ENCODE data around the gene ASIC5. TPM values are rescaled to one million over a fixed set of nuclear protein-coding genes. Genes with fewer than 3 reads are reported as not detected.

The ASIC5 gene
- polyA plus RNA-seq, 1 of the 3 experiments (the other 2 are of a cell fraction) = not detected

DNA sequence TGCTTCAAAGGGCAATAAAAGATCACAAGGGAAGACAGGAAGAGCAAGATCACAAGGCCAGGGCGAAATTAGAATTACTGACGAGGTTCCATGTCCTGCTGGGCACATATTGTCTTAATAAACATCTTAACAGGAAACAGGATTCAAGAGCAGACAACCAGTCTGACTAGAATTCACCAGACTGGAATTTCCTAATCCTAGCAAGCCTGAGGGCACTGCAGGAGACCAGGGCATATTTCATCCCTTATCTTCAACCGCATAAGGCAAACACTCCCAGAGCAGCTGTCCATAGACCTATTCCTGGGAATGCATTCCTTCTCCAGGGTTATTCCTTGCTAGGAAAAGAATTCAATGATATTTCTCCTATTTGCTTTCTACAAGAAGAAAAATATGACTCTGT is 25.0 kb upstream of the ASIC5 start:
- no peak for TF ChIP-seq USF1 (IDR thresholded peaks at IDR 0.05; ENCODE audit: borderline replicate concordance, low read depth)
- TF ChIP-seq REST (IDR thresholded peaks at IDR 0.05; ENCODE audit: low read depth, low read length) = no peak
- TF ChIP-seq GATA2 (CRISPR knock-in tag; IDR thresholded peaks at IDR 0.05) = no peak
- TF ChIP-seq GABPA (IDR thresholded peaks at IDR 0.05; ENCODE audit: low read depth) = no peak
- no peak for TF ChIP-seq RAD21 (IDR thresholded peaks at IDR 0.05; ENCODE audit: low read length)
- no peak for TF ChIP-seq RXRA (IDR thresholded peaks at IDR 0.05; ENCODE audit: borderline replicate concordance, low read depth)
- TF ChIP-seq JUND (IDR thresholded peaks at IDR 0.05) = no peak
- TF ChIP-seq MEF2A (IDR thresholded peaks at IDR 0.05; ENCODE audit: borderline replicate concordance, low read depth) = no peak
- TF ChIP-seq MXI1 (IDR thresholded peaks at IDR 0.05; ENCODE audit: low read depth, low read length) = no peak
- no peak for TF ChIP-seq CTCF (IDR thresholded peaks at IDR 0.05)
- no peak for TF ChIP-seq FOSL2 (IDR thresholded peaks at IDR 0.05; ENCODE audit: borderline replicate concordance, low read depth)
- TF ChIP-seq YY1 (IDR thresholded peaks at IDR 0.05; ENCODE audit: low read depth) = no peak
- no peak for TF ChIP-seq NFIC (IDR thresholded peaks at IDR 0.05; ENCODE audit: borderline replicate concordance)
- no peak for TF ChIP-seq MAX (IDR thresholded peaks at IDR 0.05; ENCODE audit: low read depth)
- no peak for TF ChIP-seq TAF1 (IDR thresholded peaks at IDR 0.05; ENCODE audit: borderline replicate concordance, low read depth, low read length)
- TF ChIP-seq IRF3 (IDR thresholded peaks at IDR 0.05; ENCODE audit: low read depth, low read length) = no peak
- no peak for TF ChIP-seq RCOR1 (IDR thresholded peaks at IDR 0.05; ENCODE audit: low read length)
- H4K20me1 ChIP-seq (ENCODE audit: insufficient read depth) = no peaks in the 10 kb centered on the region
- ChIA-PET CTCF (no interaction called here), POLR2A (no interaction called here)
- H3K27ac ChIP-seq (ENCODE audit: low read depth in 2 of 2, low read length in 1 of 2) = no peak overlapping the region
- H3K9ac ChIP-seq = no peak overlapping the region
- no peak overlapping the region for H2AFZ ChIP-seq (ENCODE audit: low read depth)
- H3K79me2 ChIP-seq (ENCODE audit: insufficient read depth) = no peaks in the 10 kb centered on the region
- no peaks in the 10 kb centered on the region for H3K9me3 ChIP-seq
- no peaks in the 10 kb centered on the region for H3K27me3 ChIP-seq (ENCODE audit: insufficient read depth)
- no peak for DNase-seq
- no peaks in the 10 kb centered on the region for H3K9me2 ChIP-seq
- H3K4me2 ChIP-seq = no peak overlapping the region
- no peaks in the 10 kb centered on the region for H3K4me1 ChIP-seq (ENCODE audit: control insufficient read depth in 1 of 2, insufficient read depth in 2 of 2, low read depth in 1 of 2, low read length in 1 of 2)
- no peak overlapping the region for H3K4me3 ChIP-seq (ENCODE audit: low read depth in 2 of 2, low read length in 1 of 2)
- 24% methylated on average over 3 of the region's 3 CpGs for WGBS (ENCODE audit: low lambda C conversion rate)
- H3F3A ChIP-seq (replicated peaks; ENCODE audit: insufficient read depth) = no peaks in the 10 kb centered on the region
- no peaks in the 10 kb centered on the region for H3K36me3 ChIP-seq (replicated peaks in 1 of 2; ENCODE audit: control insufficient read depth in 1 of 2, insufficient read depth in 2 of 2, low read length in 1 of 2)
